ENCODE results near the gene PROM2. TPM values are rescaled to one million over a fixed set of nuclear protein-coding genes. Genes with fewer than 3 reads are reported as not detected.
A peak's percentile ranks its signal among the peaks of the same experiment; 100 is the strongest.

PROM2 gene
- total RNA-seq, 1 donor from 2014 or later: 18.5 TPM

DNA sequence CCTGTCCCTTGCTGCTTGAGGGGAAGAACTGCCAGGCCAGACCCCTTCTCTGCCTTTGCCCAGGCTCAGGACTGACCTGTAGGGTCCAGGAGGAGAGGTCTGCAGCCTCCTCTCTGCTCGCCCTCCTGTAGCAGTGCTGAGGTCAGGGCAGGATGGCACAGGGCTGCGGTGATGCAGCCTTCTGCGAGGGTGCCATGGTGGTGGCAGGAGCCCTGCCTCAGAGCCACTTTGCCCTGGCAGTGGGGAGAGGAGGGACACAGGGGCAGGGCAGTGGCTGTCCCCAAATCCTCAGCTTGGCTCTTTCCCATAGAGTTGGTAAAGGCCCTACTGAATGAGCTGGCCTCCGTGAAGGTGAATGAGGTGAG is 884 bp downstream of the PROM2 start:
- Mint-ChIP-seq H3K27me3 (no peaks in the 10 kb centered on the region), H3K27ac (no peak overlapping the region), H3K9me3 (no peaks in the 10 kb centered on the region), H3K4me1 (ENCODE audit: unreplicated experiment) (no peaks in the 10 kb centered on the region), H3K4me3 (peak overlapping the region; percentile 81), H3K36me3 (no peaks in the 10 kb centered on the region)
- DNase-seq (ENCODE audit: extremely low spot score, unreplicated experiment): no peak
- TF ChIP-seq, protein P1, sequence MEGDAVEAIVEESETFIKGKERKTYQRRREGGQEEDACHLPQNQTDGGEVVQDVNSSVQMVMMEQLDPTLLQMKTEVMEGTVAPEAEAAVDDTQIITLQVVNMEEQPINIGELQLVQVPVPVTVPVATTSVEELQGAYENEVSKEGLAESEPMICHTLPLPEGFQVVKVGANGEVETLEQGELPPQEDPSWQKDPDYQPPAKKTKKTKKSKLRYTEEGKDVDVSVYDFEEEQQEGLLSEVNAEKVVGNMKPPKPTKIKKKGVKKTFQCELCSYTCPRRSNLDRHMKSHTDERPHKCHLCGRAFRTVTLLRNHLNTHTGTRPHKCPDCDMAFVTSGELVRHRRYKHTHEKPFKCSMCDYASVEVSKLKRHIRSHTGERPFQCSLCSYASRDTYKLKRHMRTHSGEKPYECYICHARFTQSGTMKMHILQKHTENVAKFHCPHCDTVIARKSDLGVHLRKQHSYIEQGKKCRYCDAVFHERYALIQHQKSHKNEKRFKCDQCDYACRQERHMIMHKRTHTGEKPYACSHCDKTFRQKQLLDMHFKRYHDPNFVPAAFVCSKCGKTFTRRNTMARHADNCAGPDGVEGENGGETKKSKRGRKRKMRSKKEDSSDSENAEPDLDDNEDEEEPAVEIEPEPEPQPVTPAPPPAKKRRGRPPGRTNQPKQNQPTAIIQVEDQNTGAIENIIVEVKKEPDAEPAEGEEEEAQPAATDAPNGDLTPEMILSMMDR (conservative IDR thresholded peaks at IDR 0.05): no peak

DNA sequence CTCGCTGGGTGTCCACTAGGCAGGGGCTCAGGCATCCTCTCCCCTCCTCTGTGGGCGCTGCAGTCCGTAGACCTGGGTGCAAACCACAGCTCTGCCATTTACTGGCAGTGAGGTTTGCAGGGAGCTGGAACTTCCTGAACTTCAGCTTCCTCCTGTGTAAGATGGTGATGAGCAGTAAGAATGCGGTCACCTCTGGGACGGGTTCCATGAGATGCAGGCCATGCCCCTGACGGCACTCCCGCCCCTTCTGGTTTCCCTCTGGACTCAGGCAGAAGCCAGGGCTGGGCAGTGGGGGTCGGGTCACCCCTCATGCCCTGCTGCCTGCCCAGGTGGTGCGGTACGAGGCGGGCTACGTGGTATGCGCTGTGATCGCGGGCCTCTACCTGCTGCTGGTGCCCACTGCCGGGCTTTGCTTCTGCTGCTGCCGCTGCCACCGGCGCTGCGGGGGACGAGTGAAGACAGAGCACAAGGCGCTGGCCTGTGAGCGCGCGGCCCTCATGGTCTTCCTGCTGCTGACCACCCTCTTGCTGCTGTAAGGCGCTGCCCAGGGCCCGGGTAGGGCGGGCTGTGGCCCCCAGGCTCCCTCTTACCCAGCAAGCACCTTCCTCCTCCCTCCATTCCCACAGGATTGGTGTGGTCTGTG is 1.5 kb downstream of the PROM2 start:
- TF ChIP-seq, protein P1 (conservative IDR thresholded peaks at IDR 0.05): no peak
- H3K27ac Mint-ChIP-seq: no peak overlapping the region
- DNase-seq (ENCODE audit: extremely low spot score, unreplicated experiment): no peak
- H3K4me1 Mint-ChIP-seq (ENCODE audit: unreplicated experiment): no peaks in the 10 kb centered on the region
- H3K36me3 Mint-ChIP-seq: no peaks in the 10 kb centered on the region
- no peaks in the 10 kb centered on the region for H3K27me3 Mint-ChIP-seq
- no peaks in the 10 kb centered on the region for H3K9me3 Mint-ChIP-seq
- peak overlapping the region; percentile 17 for H3K4me3 Mint-ChIP-seq

DNA sequence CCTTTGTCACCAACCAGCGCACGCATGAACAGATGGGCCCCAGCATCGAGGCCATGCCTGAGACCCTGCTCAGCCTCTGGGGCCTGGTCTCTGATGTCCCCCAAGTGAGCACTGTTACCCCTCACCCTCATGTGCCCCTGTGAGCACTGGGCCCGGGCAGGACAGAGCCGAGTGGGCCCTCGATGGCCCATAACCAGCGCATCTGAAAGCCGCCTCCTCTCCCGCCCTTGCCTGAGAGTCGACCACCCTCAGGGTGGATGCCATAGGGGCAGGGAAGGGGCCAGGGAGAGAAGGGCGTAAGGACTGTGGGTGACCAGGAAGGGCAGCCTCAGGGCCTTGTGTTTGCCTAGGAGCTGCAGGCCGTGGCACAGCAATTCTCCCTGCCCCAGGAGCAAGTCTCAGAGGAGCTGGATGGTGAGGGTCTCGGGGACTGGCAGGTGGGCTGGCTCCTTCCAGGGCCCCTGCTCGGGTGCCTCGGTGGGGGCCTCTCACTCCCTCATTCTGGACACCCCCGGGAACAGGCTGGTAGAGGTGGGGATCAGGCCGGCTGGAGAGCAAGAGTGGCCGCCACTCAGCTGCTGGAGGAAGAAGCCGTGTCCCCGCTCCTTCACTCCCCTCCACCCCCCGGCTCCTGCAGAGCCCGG is 2.1 kb downstream of the PROM2 start:
- no peak for DNase-seq (ENCODE audit: extremely low spot score, unreplicated experiment)
- Mint-ChIP-seq H3K9me3 (no peaks in the 10 kb centered on the region), H3K36me3 (no peaks in the 10 kb centered on the region), H3K4me1 (ENCODE audit: unreplicated experiment) (no peaks in the 10 kb centered on the region), H3K27ac (no peak overlapping the region), H3K4me3 (peak overlapping the region; percentile 17), H3K27me3 (no peaks in the 10 kb centered on the region)
- TF ChIP-seq, protein P1 (conservative IDR thresholded peaks at IDR 0.05): no peak

DNA sequence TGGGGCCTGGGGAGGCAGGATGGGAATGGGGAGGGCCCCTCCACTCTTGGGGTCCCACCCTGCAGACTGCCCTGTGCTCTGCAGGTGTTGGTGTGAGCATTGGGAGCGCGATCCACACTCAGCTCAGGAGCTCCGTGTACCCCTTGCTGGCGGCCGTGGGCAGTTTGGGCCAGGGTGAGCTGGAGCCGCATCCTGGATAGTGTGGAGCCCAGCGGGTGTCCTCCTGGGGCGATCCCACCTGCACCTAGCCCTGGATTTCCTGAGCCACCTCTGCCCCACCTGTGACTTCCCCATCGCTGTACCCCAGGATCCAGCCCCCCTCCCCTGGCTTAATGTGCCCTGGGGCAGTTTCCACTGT is 2.6 kb downstream of the PROM2 start:
- Mint-ChIP-seq H3K27ac (no peak overlapping the region), H3K4me1 (ENCODE audit: unreplicated experiment) (no peaks in the 10 kb centered on the region), H3K4me3 (no peak overlapping the region), H3K27me3 (no peaks in the 10 kb centered on the region), H3K9me3 (no peaks in the 10 kb centered on the region), H3K36me3 (no peaks in the 10 kb centered on the region)
- DNase-seq (ENCODE audit: extremely low spot score, unreplicated experiment): no peak
- TF ChIP-seq, protein P1 (conservative IDR thresholded peaks at IDR 0.05): no peak

DNA sequence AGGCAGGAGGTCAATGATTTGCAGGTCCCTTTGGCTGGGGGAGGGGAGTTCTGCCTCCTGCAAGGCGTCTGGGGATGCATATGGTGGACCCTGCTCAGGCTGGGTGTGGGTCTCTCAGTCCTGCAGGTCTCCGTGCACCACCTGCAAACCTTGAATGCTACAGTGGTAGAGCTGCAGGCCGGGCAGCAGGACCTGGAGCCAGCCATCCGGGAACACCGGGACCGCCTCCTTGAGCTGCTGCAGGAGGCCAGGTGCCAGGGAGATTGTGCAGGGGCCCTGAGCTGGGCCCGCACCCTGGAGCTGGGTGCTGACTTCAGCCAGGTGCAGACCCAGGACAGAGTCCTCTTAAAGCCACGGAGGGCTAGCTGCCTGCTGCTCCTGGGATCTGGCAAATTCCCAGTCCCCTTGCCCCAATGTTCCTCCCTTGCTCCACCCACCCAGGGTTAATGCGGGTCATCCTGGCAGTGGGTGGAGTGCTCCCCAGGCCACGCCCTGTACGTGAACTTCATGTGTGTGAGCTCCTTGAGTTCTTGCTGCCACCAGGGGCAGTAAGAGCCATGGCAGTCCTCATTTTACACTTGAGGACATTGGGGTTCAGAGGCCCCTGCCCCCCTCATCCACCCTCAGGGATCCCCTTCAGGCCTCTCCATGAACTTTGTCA is 3.1 kb downstream of the PROM2 start:
- no peak for DNase-seq (ENCODE audit: extremely low spot score, unreplicated experiment)
- Mint-ChIP-seq H3K36me3 (no peaks in the 10 kb centered on the region), H3K27me3 (no peaks in the 10 kb centered on the region), H3K4me1 (ENCODE audit: unreplicated experiment) (no peaks in the 10 kb centered on the region), H3K4me3 (no peak overlapping the region), H3K9me3 (no peaks in the 10 kb centered on the region), H3K27ac (no peak overlapping the region)
- TF ChIP-seq, protein P1 (conservative IDR thresholded peaks at IDR 0.05): no peak
